Uterus (tissue), 4 donors: ENCODE data around the gene ZNF521. TPM values are rescaled to one million over a fixed set of nuclear protein-coding genes. Genes with fewer than 3 reads are reported as not detected.

Experiments
- DNase-seq, 2 donors: peaks; one replicate each; pipeline ENCODE4 v3.0.0-alpha.2; 2019 to 2020
- H3K27ac ChIP-seq, 2 donors: fragments of 200-600 bp; sonication (generic); 1 replicate in 1 of 2; 2 replicates in 1 of 2; pipeline ENCODE4 v1.5.1; 2016 to 2018
- H3K27me3 ChIP-seq, 2 donors: fragments of 200-600 bp; sonication (generic); one replicate each; pipeline ENCODE4 v1.5.1; 2018 to 2019; ENCODE audit warnings: control low read depth in 1 of 2
- H3K36me3 ChIP-seq, 2 donors: fragments of 200-600 bp; sonication (generic); one replicate each; pipeline ENCODE4 v1.5.1; 2019; ENCODE audit warnings: control low read depth in 1 of 2
- H3K4me1 ChIP-seq, 2 donors: fragments of 200-600 bp; sonication (generic); one replicate each; pipeline ENCODE4 v1.5.1; 2018 to 2019; ENCODE audit warnings: control low read depth in 1 of 2
- H3K4me3 ChIP-seq, 2 donors: fragments of 200-600 bp; sonication (generic); 1 replicate in 1 of 2; 2 replicates in 1 of 2; pipeline ENCODE4 v1.5.1; 2018 to 2019; ENCODE audit warnings: mild to moderate bottlenecking in 1 of 2
- H3K9me3 ChIP-seq, 2 donors: fragments of 200-600 bp; sonication (generic); one replicate each; pipeline ENCODE4 v1.5.1; 2019; ENCODE audit warnings: control low read depth in 1 of 2
- CTCF ChIP-seq, 4 experiments: fragments of 200-600 bp in 2 of 4; fragments of 450-650 bp in 2 of 4; sonication (generic) in 2 of 4; IDR thresholded peaks; one replicate each; pipeline ENCODE4 v1.5.1; 2016 to 2019; ENCODE audit warnings: antibody characterized with exemption in 4 of 4, mild to moderate bottlenecking in 2 of 4, moderate library complexity in 1 of 4
- POLR2A ChIP-seq, 2 donors: fragments of 450-650 bp; IDR thresholded peaks; one replicate each; pipeline ENCODE4 v1.6.1; 2016; ENCODE audit warnings: antibody characterized with exemption in 2 of 2, mild to moderate bottlenecking in 1 of 2, moderate library complexity in 1 of 2
- intact Hi-C: fragments of 100-400 bp; cut with DNase I; formaldehyde crosslinking; loops from one replicate; pipeline ENCODE4 v1.15.1; 2023; ENCODE audit warnings: low total_unique reads
- total RNA-seq, 4 donors: library from RNA; depleted of rRNA in 3 of 4; stranded (reverse); fragments of >200 nt in 3 of 4; gene quantifications; one replicate each; pipeline versions ENCODE4 v1.1.0 to v1.2.4, GENCODE V29; 2014 to 2023
- donor health status: DM: yes; HTN: yes; CAD: no.

The ZNF521 gene
- total RNA-seq, 4 donors from 2014 or later = 47.4 to 116 (median 72.8) TPM

- no peaks in the 10 kb centered on the region for H3K4me1 ChIP-seq
- no peak overlapping the region for H3K27ac ChIP-seq
- H3K27me3 ChIP-seq = no peaks in the 10 kb centered on the region
- DNase-seq = no peak
- intact Hi-C loops = no loop called here
- H3K9me3 ChIP-seq = no peaks in the 10 kb centered on the region
- no peak overlapping the region for H3K4me3 ChIP-seq
- H3K36me3 ChIP-seq = no peaks in the 10 kb centered on the region
- no peak for TF ChIP-seq CTCF (IDR thresholded peaks at IDR 0.05)
- no peak for TF ChIP-seq POLR2A (IDR thresholded peaks at IDR 0.05)
Observed at GRCh38 chr18:25146512-25146910, 205.5 kb downstream of the ZNF521 start.

GRCh38 chr18:25145731-25146511 is 206.0 kb downstream of the ZNF521 start:
- DNase-seq = no peak
- intact Hi-C loops = no loop called here
- no peaks in the 10 kb centered on the region for H3K36me3 ChIP-seq
- no peak for TF ChIP-seq CTCF (IDR thresholded peaks at IDR 0.05)
- TF ChIP-seq POLR2A (IDR thresholded peaks at IDR 0.05) = no peak
- no peak overlapping the region for H3K4me3 ChIP-seq
- H3K27ac ChIP-seq = no peak overlapping the region
- no peaks in the 10 kb centered on the region for H3K9me3 ChIP-seq
- no peaks in the 10 kb centered on the region for H3K27me3 ChIP-seq
- no peaks in the 10 kb centered on the region for H3K4me1 ChIP-seq

- intact Hi-C loops = no loop called here
Observed at GRCh38 chr18:25144820-25145219, 207.1 kb downstream of the ZNF521 start.

GRCh38 chr18:25141886-25142285 is 210.1 kb downstream of the ZNF521 start:
- no peaks in the 10 kb centered on the region for H3K4me1 ChIP-seq
- no peak overlapping the region for H3K4me3 ChIP-seq
- peak overlapping the region; percentile 56 for H3K27ac ChIP-seq
- peak in 1 of 2 donors; percentile 47 for DNase-seq
- TF ChIP-seq POLR2A (IDR thresholded peaks at IDR 0.05) = no peak
- no peak for TF ChIP-seq CTCF (IDR thresholded peaks at IDR 0.05)
- intact Hi-C loops = no loop called here
- H3K9me3 ChIP-seq = no peaks in the 10 kb centered on the region
- H3K27me3 ChIP-seq = no peaks in the 10 kb centered on the region
- H3K36me3 ChIP-seq = no peaks in the 10 kb centered on the region

More at GRCh38 chr18:25144820-25145219, 207.1 kb downstream of the ZNF521 start:
- TF ChIP-seq POLR2A (IDR thresholded peaks at IDR 0.05) (no peak), CTCF (IDR thresholded peaks at IDR 0.05) (no peak)
- no peaks in the 10 kb centered on the region for H3K27me3 ChIP-seq
- no peaks in the 10 kb centered on the region for H3K9me3 ChIP-seq
- no peak overlapping the region for H3K27ac ChIP-seq
- H3K36me3 ChIP-seq = no peaks in the 10 kb centered on the region
- H3K4me1 ChIP-seq = no peaks in the 10 kb centered on the region
- H3K4me3 ChIP-seq = no peak overlapping the region
- no peak for DNase-seq

- intact Hi-C loops = no loop called here
- Histone ChIP-seq H3K27me3 (no peaks in the 10 kb centered on the region), H3K36me3 (no peaks in the 10 kb centered on the region), H3K27ac (peak overlapping the region; percentile 56), H3K4me3 (no peak overlapping the region), H3K4me1 (no peaks in the 10 kb centered on the region), H3K9me3 (no peaks in the 10 kb centered on the region)
- no peak for DNase-seq
- no peak for TF ChIP-seq POLR2A (IDR thresholded peaks at IDR 0.05)
- TF ChIP-seq CTCF (IDR thresholded peaks at IDR 0.05) = peak in 1 of 4 experiments; percentile 23
Observed at GRCh38 chr18:25141399-25141798, 210.6 kb downstream of the ZNF521 start.
